HCT116 (cell line): Measurements from ENCODE around the gene ELK4. TPM values are rescaled to one million over a fixed set of nuclear protein-coding genes. Genes with fewer than 3 reads are reported as not detected.

Source experiments
- ATAC-seq: fragments of 200-7000 bp; cut with Tn5 transposase; 2 replicates; pipeline ENCODE4 v1.9.1; 2020; ENCODE audit warnings: mild to moderate bottlenecking, moderate library complexity
- BruUV-seq: library from RNA; stranded (reverse); fragments of 400-500 nt; replicated peaks from 2 replicates; lab custom pipeline; 2021; lab: Mats Ljungman, UMichigan
- CTCF ChIA-PET: fragments of 300-600 bp; sonication (Branson Sonifier 250); formaldehyde crosslinking; loops from one replicate; lab custom pipeline; 2021; ENCODE audit warnings: antibody characterized with exemption; lab: Charles Lee
- POLR2A ChIA-PET: fragments of 300-600, 350-600 bp; sonication (Branson Sonifier 250); formaldehyde crosslinking; loops from one replicate; lab custom pipeline; 2021; ENCODE audit warnings: antibody characterized with exemption; lab: Charles Lee
- RAD21 ChIA-PET, 2 experiments: fragments of 300-600 bp; sonication (Branson Sonifier 250); formaldehyde crosslinking; loops; one replicate each; lab custom pipeline; 2023; ENCODE audit warnings: low total read pairs in 2 of 2; ENCODE audit not compliant: uncharacterized antibody in 2 of 2, unreplicated experiment in 2 of 2, low non-redundant PET in 1 of 2; lab: Charles Lee
- DNase-seq: peaks from one replicate; pipeline ENCODE4 v3.0.0-alpha.2; 2010; ENCODE audit warnings: low read depth, low spot score
- H2AFZ ChIP-seq: fragments of 200-600 bp; shearing (Covaris generic), sonication (generic); 2 replicates; pipeline ENCODE4 v1.6.1; 2017; ENCODE audit warnings: low read depth, mixed run types, mixed read lengths, antibody characterized with exemption, low read length; ENCODE audit not compliant: poor library complexity, severe bottlenecking
- H3K27ac ChIP-seq: 2 replicates; pipeline ENCODE4 v1.5.1; 2012; ENCODE audit warnings: low read depth, low read length
- H3K27me3 ChIP-seq: fragments of 200-600 bp; sonication (generic); 2 replicates; pipeline ENCODE4 v1.6.1; 2016; ENCODE audit warnings: mixed run types, low read length, mixed read lengths; ENCODE audit not compliant: insufficient read depth
- H3K36me3 ChIP-seq, 2 experiments: fragments of 200-500 bp in 1 of 2; fragments of 200-600 bp in 1 of 2; sonication (Bioruptor generic) in 1 of 2; sonication (generic) in 1 of 2; 2 replicates each; pipeline versions ENCODE4 v1.5.1 to v1.6.1; 2014 to 2016; ENCODE audit warnings: low read length in 2 of 2, inconsistent platforms in 1 of 2, mixed read lengths in 1 of 2, mixed run types in 1 of 2; ENCODE audit not compliant: insufficient read depth in 2 of 2, control insufficient read depth in 1 of 2
- H3K4me1 ChIP-seq, 2 experiments: fragments of 200-600 bp in 1 of 2; sonication (generic) in 1 of 2; 2 replicates each; pipeline versions ENCODE4 v1.5.1 to v1.6.1; 2012 to 2017; ENCODE audit warnings: low read length in 2 of 2, inconsistent platforms in 1 of 2, mild to moderate bottlenecking in 1 of 2, mixed read lengths in 1 of 2, mixed run types in 1 of 2, moderate library complexity in 1 of 2; ENCODE audit not compliant: insufficient read depth in 2 of 2, control insufficient read depth in 1 of 2
- H3K4me2 ChIP-seq: fragments of 200-600 bp; sonication (generic); 2 replicates; pipeline ENCODE4 v1.6.1; 2017; ENCODE audit warnings: mixed run types, low read length, mixed read lengths
- H3K4me3 ChIP-seq, 2 experiments: fragments of 200-600 bp in 1 of 2; sonication (generic) in 1 of 2; replicated peaks in 1 of 2; 2 replicates each; pipeline ENCODE4 v1.5.1; 2011 to 2016; ENCODE audit warnings: low read length in 2 of 2, control low read depth in 1 of 2, low read depth in 1 of 2, mild to moderate bottlenecking in 1 of 2, mixed read lengths in 1 of 2, mixed run types in 1 of 2
- H3K79me2 ChIP-seq: fragments of 200-600 bp; sonication (generic); 2 replicates; pipeline ENCODE4 v1.6.1; 2017; ENCODE audit warnings: mild to moderate bottlenecking, mixed run types, low read length, moderate library complexity, mixed read lengths; ENCODE audit not compliant: insufficient read depth
- H3K9ac ChIP-seq: fragments of 200-600 bp; sonication (generic); 2 replicates; pipeline ENCODE4 v1.6.1; 2016; ENCODE audit warnings: low read length, mixed read lengths
- H3K9me2 ChIP-seq: fragments of 200-600 bp; sonication (generic), shearing (Covaris generic); 2 replicates; pipeline ENCODE4 v1.6.1; 2017; ENCODE audit warnings: mixed run types, mild to moderate bottlenecking, moderate library complexity; ENCODE audit not compliant: insufficient read depth
- H3K9me3 ChIP-seq, 2 experiments: fragments of 200-500 bp in 1 of 2; fragments of 200-600 bp in 1 of 2; sonication (Bioruptor generic) in 1 of 2; sonication (generic) in 1 of 2; 2 replicates each; pipeline ENCODE4 v1.6.1; 2014 to 2017; ENCODE audit warnings: low read length in 2 of 2, mixed read lengths in 2 of 2, inconsistent platforms in 1 of 2, low read depth in 1 of 2, mild to moderate bottlenecking in 1 of 2, mixed run types in 1 of 2, moderate library complexity in 1 of 2; ENCODE audit not compliant: control insufficient read depth in 1 of 2, insufficient read depth in 1 of 2
- H4K20me1 ChIP-seq: fragments of 200-600 bp; sonication (generic), shearing (Covaris generic); 2 replicates; pipeline ENCODE4 v1.6.1; 2017; ENCODE audit warnings: mixed run types, mild to moderate bottlenecking, moderate library complexity; ENCODE audit not compliant: insufficient read depth
- CEBPB ChIP-seq: IDR thresholded peaks from 2 replicates; pipeline ENCODE4 v1.6.1; 2012; ENCODE audit warnings: low read depth
- ELF1 ChIP-seq: IDR thresholded peaks from 2 replicates; pipeline ENCODE4 v1.6.1; 2012; ENCODE audit warnings: low read depth, borderline replicate concordance
- EZH2 ChIP-seq: fragments of 200-600 bp; sonication (generic); IDR thresholded peaks from 2 replicates; pipeline ENCODE4 v1.6.1; 2017; ENCODE audit warnings: antibody characterized with exemption, mixed run types
- FOSL1 ChIP-seq: IDR thresholded peaks from 2 replicates; pipeline ENCODE4 v1.6.1; 2012; ENCODE audit warnings: low read depth
- JUND ChIP-seq: IDR thresholded peaks from 2 replicates; pipeline ENCODE4 v1.6.1; 2012
- RAD21 ChIP-seq: IDR thresholded peaks from 2 replicates; pipeline ENCODE4 v1.6.1; 2012; ENCODE audit warnings: low read depth, mild to moderate bottlenecking
- SIN3A ChIP-seq: IDR thresholded peaks from 2 replicates; pipeline ENCODE4 v1.6.1; 2012; ENCODE audit warnings: low read depth
- SRF ChIP-seq: IDR thresholded peaks from 2 replicates; pipeline ENCODE4 v1.6.1; 2012; ENCODE audit warnings: low read depth
- YY1 ChIP-seq: IDR thresholded peaks from 2 replicates; pipeline ENCODE4 v1.6.1; 2011; ENCODE audit warnings: low read length, low read depth, moderate library complexity, mild to moderate bottlenecking; ENCODE audit not compliant: insufficient replicate concordance; ENCODE audit errors: extremely low read depth
- ZFX ChIP-seq: fragments of 450-650 bp; IDR thresholded peaks from 2 replicates; pipeline ENCODE4 v1.6.1; 2017
- ZNF274 ChIP-seq: fragments of 200-500 bp; sonication (Bioruptor generic); IDR thresholded peaks from 2 replicates; pipeline ENCODE4 v1.6.1; 2014; ENCODE audit warnings: mild to moderate bottlenecking, low read depth, low read length, inconsistent platforms
- intact Hi-C: fragments of 100-400 bp; cut with micrococcal nuclease; formaldehyde crosslinking; loops from 2 replicates; pipeline ENCODE4 v1.10.0; 2022
- total RNA-seq: library from RNA; stranded (reverse); gene quantifications from one replicate; pipeline ENCODE4 v1.2.1, GENCODE V29; 2021; ENCODE audit not compliant: unreplicated experiment
- TF ChIP-seq, protein P1 (sequence below): IDR thresholded peaks from 2 replicates; pipeline ENCODE4 v1.6.1; 2012

ELK4 gene
- total RNA-seq, 1 experiment from 2014 or later = 46.2 TPM

DNA sequence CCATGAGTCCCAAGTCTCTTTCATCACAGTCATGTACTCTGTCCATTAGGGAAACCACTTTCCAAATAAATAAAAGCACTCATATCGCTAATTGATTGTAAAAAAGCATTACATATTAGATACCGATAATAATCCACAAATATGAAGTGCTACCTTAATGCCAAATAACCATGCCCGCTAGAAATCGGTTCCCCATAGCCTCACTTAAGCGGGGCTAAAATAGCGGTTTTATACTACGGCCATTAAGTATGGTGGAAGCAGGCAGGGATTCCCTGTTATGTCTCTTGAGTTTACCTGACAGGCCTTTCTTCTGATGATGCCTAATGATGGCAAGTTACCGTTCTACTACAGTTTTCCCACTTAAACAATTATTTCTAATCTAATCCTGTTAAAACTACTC, 3.9 kb downstream of the ELK4 start:
- Histone ChIP-seq H4K20me1 (no peaks in the 10 kb centered on the region), H3K4me3 (no peak overlapping the region), H3K27me3 (no peaks in the 10 kb centered on the region), H3K4me2 (no peak overlapping the region), H3K9ac (no peak overlapping the region), H2AFZ (no peak overlapping the region), H3K27ac (no peak overlapping the region), H3K9me3 (no peaks in the 10 kb centered on the region), H3K4me1 (peaks cover 14 to 16% of the 10 kb centered on the region in 2 experiments; a peak in 3 of 4 replicates), H3K9me2 (no peaks in the 10 kb centered on the region), H3K36me3 (peaks cover 1 to 10% of the 10 kb centered on the region in 2 experiments; a peak in 2 of 4 replicates), H3K79me2 (peaks cover 72% of the 10 kb centered on the region)
- ATAC-seq (no peak), DNase-seq (no peak)
- RAD21 ChIA-PET = no interaction called here
- TF ChIP-seq ZNF274 = no peak
- no peak for TF ChIP-seq CEBPB
- TF ChIP-seq SRF = no peak
- TF ChIP-seq FOSL1 = no peak
- TF ChIP-seq, protein P1, sequence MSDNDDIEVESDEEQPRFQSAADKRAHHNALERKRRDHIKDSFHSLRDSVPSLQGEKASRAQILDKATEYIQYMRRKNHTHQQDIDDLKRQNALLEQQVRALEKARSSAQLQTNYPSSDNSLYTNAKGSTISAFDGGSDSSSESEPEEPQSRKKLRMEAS = no peak
- no peak for TF ChIP-seq EZH2
- no peak for TF ChIP-seq SIN3A
- intact Hi-C loops = no loop called here
- POLR2A ChIA-PET = no interaction called here
- no TSS peak for BruUV-seq
- CTCF ChIA-PET = no interaction called here

DNA sequence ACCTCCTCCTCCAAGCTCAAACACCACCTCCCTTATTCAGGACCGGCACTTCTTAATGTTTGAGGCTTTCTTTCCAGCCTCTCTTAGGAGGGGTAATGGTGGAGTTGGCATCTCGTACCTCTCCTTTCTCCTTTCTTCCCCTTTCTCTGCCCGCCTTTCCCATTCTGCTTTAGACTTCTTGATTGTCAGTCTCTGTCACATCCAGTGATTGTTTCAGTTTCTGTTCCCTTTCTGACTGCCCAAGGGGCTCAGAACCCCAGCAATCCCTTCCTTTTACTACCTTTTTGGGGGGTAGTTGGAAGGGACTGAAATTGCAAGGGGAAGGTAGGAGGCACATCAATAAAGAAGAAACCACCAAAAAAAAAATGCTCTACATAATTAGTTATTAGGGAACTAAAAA, 5.6 kb downstream of the ELK4 start:
- Histone ChIP-seq H3K4me1 (peaks cover 9% of the 10 kb centered on the region in 2 experiments; a peak in 3 of 4 replicates), H3K4me3 (no peak overlapping the region), H3K9me3 (no peaks in the 10 kb centered on the region), H3K27ac (no peak overlapping the region), H2AFZ (no peak overlapping the region), H3K9ac (no peak overlapping the region), H3K4me2 (no peak overlapping the region), H3K9me2 (no peaks in the 10 kb centered on the region), H3K36me3 (peaks cover 5 to 14% of the 10 kb centered on the region in 2 experiments; a peak in 3 of 4 replicates), H4K20me1 (no peaks in the 10 kb centered on the region), H3K79me2 (peaks cover 72% of the 10 kb centered on the region), H3K27me3 (no peaks in the 10 kb centered on the region)
- ChIA-PET CTCF (no interaction called here), POLR2A (no interaction called here), RAD21 (no interaction called here)
- BruUV-seq = no TSS peak
- TF ChIP-seq ELF1 = no peak
- TF ChIP-seq RAD21 = no peak
- no peak for TF ChIP-seq ZFX
- TF ChIP-seq JUND = no peak
- no peak for TF ChIP-seq YY1
- intact Hi-C loops = no loop called here
- ATAC-seq (no peak), DNase-seq (no peak)
